PC-9 (cell line): Measurements from ENCODE around the gene DLX4. TPM values are rescaled to one million over a fixed set of nuclear protein-coding genes. Genes with fewer than 3 reads are reported as not detected.

Source experiments
- BruUV-seq: library from RNA; stranded (reverse); fragments of 400-500 nt; replicated peaks from 2 replicates; lab custom pipeline; 2021; lab: Mats Ljungman, UMichigan
- CTCF ChIA-PET: fragments of 300-600 bp; sonication (Branson Sonifier 250); formaldehyde crosslinking; loops from one replicate; lab custom pipeline; 2022; ENCODE audit warnings: antibody characterized with exemption; lab: Charles Lee
- POLR2A ChIA-PET: fragments of 300-600 bp; sonication (Branson Sonifier 250); formaldehyde crosslinking; loops from one replicate; lab custom pipeline; 2022; ENCODE audit warnings: antibody characterized with exemption; ENCODE audit not compliant: unreplicated experiment; lab: Charles Lee
- DNase-seq, 2 experiments: peaks; one replicate each; pipeline versions ENCODE4 v3.0.0 to v3.0.0-alpha.2; 2015 to 2022; ENCODE audit warnings: mixed read lengths in 1 of 2
- H2AFZ ChIP-seq: fragments of 200-600 bp; sonication (generic); 2 replicates; pipeline ENCODE4 v1.8.1; 2017; ENCODE audit warnings: antibody characterized with exemption
- H3F3A ChIP-seq: fragments of 200-600 bp; sonication (generic); 2 replicates; pipeline ENCODE4 v1.8.1; 2017; ENCODE audit warnings: antibody characterized with exemption, mild to moderate bottlenecking, low read depth; ENCODE audit not compliant: insufficient read depth
- H3K27ac ChIP-seq: fragments of 200-600 bp; sonication (generic); 2 replicates; pipeline ENCODE4 v1.6.1; 2016; ENCODE audit warnings: mixed run types
- H3K27me3 ChIP-seq: fragments of 200-600 bp; sonication (generic); 2 replicates; pipeline ENCODE4 v1.6.1; 2016; ENCODE audit warnings: low read depth, mixed run types; ENCODE audit not compliant: insufficient read depth
- H3K36me3 ChIP-seq: fragments of 200-600 bp; sonication (generic); 2 replicates; pipeline ENCODE4 v1.6.1; 2016; ENCODE audit warnings: low read depth, mixed run types
- H3K4me1 ChIP-seq: fragments of 200-600 bp; sonication (generic); replicated peaks from 2 replicates; pipeline ENCODE4 v1.6.1; 2016; ENCODE audit warnings: mixed run types; ENCODE audit not compliant: insufficient read depth
- H3K4me2 ChIP-seq: fragments of 200-600 bp; sonication (generic); 2 replicates; pipeline ENCODE4 v1.6.1; 2017; ENCODE audit warnings: mixed run types
- H3K4me3 ChIP-seq: fragments of 200-600 bp; sonication (generic); 2 replicates; pipeline ENCODE4 v1.6.1; 2016; ENCODE audit warnings: mixed run types
- H3K79me2 ChIP-seq: fragments of 200-600 bp; sonication (generic); 2 replicates; pipeline ENCODE4 v1.6.1; 2017; ENCODE audit warnings: low read depth, mixed run types
- H3K9me2 ChIP-seq: fragments of 200-600 bp; sonication (generic); 2 replicates; pipeline ENCODE4 v1.8.1; 2017; ENCODE audit warnings: mild to moderate bottlenecking; ENCODE audit not compliant: insufficient read depth
- H3K9me3 ChIP-seq: fragments of 200-600 bp; sonication (generic); 2 replicates; pipeline ENCODE4 v1.8.1; 2016; ENCODE audit warnings: low read depth; ENCODE audit not compliant: insufficient read depth
- H4K20me1 ChIP-seq: fragments of 200-600 bp; sonication (generic); 2 replicates; pipeline ENCODE4 v1.8.1; 2017; ENCODE audit not compliant: insufficient read depth
- EZH2 ChIP-seq: fragments of 200-600 bp; sonication (generic); IDR thresholded peaks from 2 replicates; pipeline ENCODE4 v1.8.0; 2017; ENCODE audit warnings: antibody characterized with exemption, low read depth
- intact Hi-C: fragments of 100-400 bp; cut with micrococcal nuclease; formaldehyde crosslinking; loops from one replicate; pipeline ENCODE4 v1.10.0; 2022; ENCODE audit not compliant: unreplicated experiment
- total RNA-seq: library from RNA; stranded (reverse); gene quantifications from 2 replicates; pipeline ENCODE4 v1.2.3, GENCODE V29; 2021
- TF ChIP-seq, protein P1 (sequence below): fragments of 200-600 bp; sonication (generic); conservative IDR thresholded peaks from 2 replicates; pipeline ENCODE4 v1.6.1; 2017; ENCODE audit warnings: mixed run types, antibody characterized with exemption, mild to moderate bottlenecking, moderate library complexity

DLX4 gene
- total RNA-seq, 1 experiment from 2014 or later: 8.8 TPM

DNA sequence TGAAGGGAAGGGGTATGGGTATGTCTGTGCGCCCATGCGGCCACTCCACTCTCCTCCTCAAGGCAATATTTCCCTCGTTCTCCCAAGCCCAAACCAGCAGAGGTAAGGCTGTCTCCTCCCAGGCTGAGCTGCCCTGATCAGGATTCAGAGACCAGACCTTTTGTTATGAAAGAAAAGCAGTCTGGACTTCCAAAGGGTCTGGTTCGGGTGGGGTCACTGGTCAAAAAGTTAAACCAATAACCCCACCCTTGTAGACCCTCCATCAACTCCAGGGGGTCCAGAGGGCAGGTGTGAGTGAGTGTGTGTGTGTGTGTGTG, 5.7 kb upstream of the DLX4 start:
- POLR2A ChIA-PET: no interaction called here
- no peak overlapping the region for H3K4me3 ChIP-seq
- TF ChIP-seq EZH2: no peak
- TF ChIP-seq, protein P1, sequence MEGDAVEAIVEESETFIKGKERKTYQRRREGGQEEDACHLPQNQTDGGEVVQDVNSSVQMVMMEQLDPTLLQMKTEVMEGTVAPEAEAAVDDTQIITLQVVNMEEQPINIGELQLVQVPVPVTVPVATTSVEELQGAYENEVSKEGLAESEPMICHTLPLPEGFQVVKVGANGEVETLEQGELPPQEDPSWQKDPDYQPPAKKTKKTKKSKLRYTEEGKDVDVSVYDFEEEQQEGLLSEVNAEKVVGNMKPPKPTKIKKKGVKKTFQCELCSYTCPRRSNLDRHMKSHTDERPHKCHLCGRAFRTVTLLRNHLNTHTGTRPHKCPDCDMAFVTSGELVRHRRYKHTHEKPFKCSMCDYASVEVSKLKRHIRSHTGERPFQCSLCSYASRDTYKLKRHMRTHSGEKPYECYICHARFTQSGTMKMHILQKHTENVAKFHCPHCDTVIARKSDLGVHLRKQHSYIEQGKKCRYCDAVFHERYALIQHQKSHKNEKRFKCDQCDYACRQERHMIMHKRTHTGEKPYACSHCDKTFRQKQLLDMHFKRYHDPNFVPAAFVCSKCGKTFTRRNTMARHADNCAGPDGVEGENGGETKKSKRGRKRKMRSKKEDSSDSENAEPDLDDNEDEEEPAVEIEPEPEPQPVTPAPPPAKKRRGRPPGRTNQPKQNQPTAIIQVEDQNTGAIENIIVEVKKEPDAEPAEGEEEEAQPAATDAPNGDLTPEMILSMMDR: no peak
- BruUV-seq: no TSS peak
- CTCF ChIA-PET: no interaction called here
- H3K36me3 ChIP-seq: no peaks in the 10 kb centered on the region
- H3F3A ChIP-seq: peaks cover 33% of the 10 kb centered on the region
- no peaks in the 10 kb centered on the region for H4K20me1 ChIP-seq
- H3K4me1 ChIP-seq: peaks cover 21% of the 10 kb centered on the region
- peaks cover 33% of the 10 kb centered on the region for H3K27me3 ChIP-seq
- no peak overlapping the region for H3K27ac ChIP-seq
- no peaks in the 10 kb centered on the region for H3K9me3 ChIP-seq
- no peaks in the 10 kb centered on the region for H3K9me2 ChIP-seq
- H3K79me2 ChIP-seq: no peaks in the 10 kb centered on the region
- no peak overlapping the region for H2AFZ ChIP-seq
- no peak overlapping the region for H3K4me2 ChIP-seq
- intact Hi-C loops: no loop called here
- DNase-seq: no peak

DNA sequence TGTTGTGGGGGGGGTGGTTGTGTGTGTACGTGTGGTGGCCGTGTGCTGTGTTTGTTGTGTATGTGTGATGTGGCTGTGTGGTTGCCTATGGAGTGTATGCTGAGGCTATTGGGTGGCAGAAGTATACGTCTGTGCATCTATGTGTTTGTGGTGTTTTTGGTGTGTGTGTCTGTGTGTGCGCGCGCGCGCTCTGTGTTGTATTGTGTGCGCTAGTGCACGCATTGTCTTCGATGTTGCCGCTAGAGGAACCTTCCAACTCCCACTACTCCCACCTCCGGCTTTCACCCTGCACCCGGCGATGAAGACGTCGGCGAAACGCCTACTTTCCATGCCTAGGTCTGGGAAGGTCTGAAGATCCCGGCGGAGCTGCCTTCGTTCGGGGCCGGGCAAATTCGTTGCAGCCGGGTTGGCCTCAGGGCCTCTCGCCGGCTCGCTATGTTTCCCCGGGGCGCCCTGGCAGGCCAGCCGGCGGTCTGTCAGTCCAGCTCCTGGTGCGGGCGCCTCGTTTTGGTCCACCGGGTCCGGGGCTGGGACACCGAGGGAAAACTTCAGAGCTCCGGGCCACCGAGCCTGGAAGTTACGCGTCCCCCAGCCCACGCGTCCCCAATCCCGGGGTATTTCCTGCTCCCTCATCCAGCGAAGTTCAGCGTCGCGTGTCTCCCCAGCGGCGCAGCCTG, 5.2 kb upstream of the DLX4 start:
- POLR2A ChIA-PET: interaction anchor here (0.6 kb wide), 1 partner anchor 25 kb away, joined by 3 read pairs; no protein-coding TSS in a partner anchor
- peaks cover 33% of the 10 kb centered on the region for H3K27me3 ChIP-seq

DNA sequence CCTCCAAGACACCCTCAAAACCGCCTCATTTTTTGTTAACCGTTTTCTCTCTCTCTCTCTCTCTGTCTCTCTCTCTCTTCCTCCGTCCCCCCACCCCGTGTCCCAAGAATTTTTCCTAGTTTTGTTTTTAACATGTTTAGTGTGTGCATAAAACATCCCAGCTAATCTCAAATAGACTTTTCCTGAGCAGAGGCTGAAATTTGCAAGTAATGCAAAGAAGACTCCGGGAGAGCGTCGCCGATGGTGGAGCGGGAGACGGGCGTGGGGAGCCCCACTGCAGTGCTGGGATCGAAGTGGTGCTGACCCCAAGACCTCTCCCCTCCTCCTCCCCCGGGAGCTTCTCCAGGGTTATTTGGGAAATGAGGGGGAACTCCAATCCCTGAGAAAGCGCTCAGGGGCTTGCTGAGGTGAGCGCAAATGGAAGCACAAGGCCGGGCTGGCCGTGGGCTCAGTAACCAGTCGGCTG, 4.7 kb upstream of the DLX4 start:
- ChIA-PET CTCF (interaction anchor here (0.6 kb wide), 1 partner anchor 479 kb away, joined by 3 read pairs; no protein-coding TSS in a partner anchor), POLR2A (interaction anchor here (0.6 kb wide), 1 partner anchor 24 kb away, joined by 3 read pairs; no protein-coding TSS in a partner anchor)
- TF ChIP-seq, protein P1: no peak
- no peak for TF ChIP-seq EZH2
- no TSS peak for BruUV-seq
- Histone ChIP-seq H3F3A (peaks cover 22% of the 10 kb centered on the region), H3K27ac (no peak overlapping the region), H3K36me3 (no peaks in the 10 kb centered on the region), H3K27me3 (peaks cover 33% of the 10 kb centered on the region), H2AFZ (no peak overlapping the region), H3K79me2 (no peaks in the 10 kb centered on the region), H3K9me2 (no peaks in the 10 kb centered on the region), H3K4me3 (no peak overlapping the region), H3K4me1 (peaks cover 11% of the 10 kb centered on the region), H4K20me1 (no peaks in the 10 kb centered on the region), H3K4me2 (no peak overlapping the region), H3K9me3 (no peaks in the 10 kb centered on the region)
- no peak for DNase-seq
- intact Hi-C loops: no loop called here

More for the DNA sequence above, 5.2 kb upstream of the DLX4 start:
- no peaks in the 10 kb centered on the region for H3K36me3 ChIP-seq
- H3K9me2 ChIP-seq: no peaks in the 10 kb centered on the region
- H3K27ac ChIP-seq: no peak overlapping the region
- H3K4me2 ChIP-seq: no peak overlapping the region
- intact Hi-C loops: no loop called here
- H4K20me1 ChIP-seq: no peaks in the 10 kb centered on the region
- no peak for TF ChIP-seq EZH2
- TF ChIP-seq, protein P1: no peak
- H3K9me3 ChIP-seq: no peaks in the 10 kb centered on the region
- peaks cover 17% of the 10 kb centered on the region for H3K4me1 ChIP-seq
- H3F3A ChIP-seq: peaks cover 28% of the 10 kb centered on the region
- no TSS peak for BruUV-seq
- no peak for DNase-seq
- no peak overlapping the region for H2AFZ ChIP-seq
- no peaks in the 10 kb centered on the region for H3K79me2 ChIP-seq
- CTCF ChIA-PET: interaction anchor here (0.6 kb wide), 1 partner anchor 479 kb away, joined by 3 read pairs; no protein-coding TSS in a partner anchor
- no peak overlapping the region for H3K4me3 ChIP-seq
